T-helper 1 cell treated with Interleukin-12 subunit alpha and Interleukin-12 subunit beta and Interleukin-4 antibody, amounts not matched to agents 30 ng/mL and 1 ng/mL, for 36 hours (primary cell): ENCODE measurements around the gene NAPG. TPM values are rescaled to one million over a fixed set of nuclear protein-coding genes. Genes with fewer than 3 reads are reported as not detected.
"Not testable (repeated sequence)": the region's sequence is repeated elsewhere in the genome, so short reads cannot be mapped to it uniquely, and the experiment has no call there.

Source experiments
- intact Hi-C: fragments of 100-400 bp; cut with micrococcal nuclease; formaldehyde crosslinking; loops from one replicate; pipeline ENCODE4 v1.15.1; 2024
- total RNA-seq: library from RNA; stranded (reverse); gene quantifications from 2 replicates; pipeline ENCODE4 v1.2.3, GENCODE V29; 2022

NAPG gene
- total RNA-seq, 1 donor from 2014 or later = 37.1 TPM

DNA sequence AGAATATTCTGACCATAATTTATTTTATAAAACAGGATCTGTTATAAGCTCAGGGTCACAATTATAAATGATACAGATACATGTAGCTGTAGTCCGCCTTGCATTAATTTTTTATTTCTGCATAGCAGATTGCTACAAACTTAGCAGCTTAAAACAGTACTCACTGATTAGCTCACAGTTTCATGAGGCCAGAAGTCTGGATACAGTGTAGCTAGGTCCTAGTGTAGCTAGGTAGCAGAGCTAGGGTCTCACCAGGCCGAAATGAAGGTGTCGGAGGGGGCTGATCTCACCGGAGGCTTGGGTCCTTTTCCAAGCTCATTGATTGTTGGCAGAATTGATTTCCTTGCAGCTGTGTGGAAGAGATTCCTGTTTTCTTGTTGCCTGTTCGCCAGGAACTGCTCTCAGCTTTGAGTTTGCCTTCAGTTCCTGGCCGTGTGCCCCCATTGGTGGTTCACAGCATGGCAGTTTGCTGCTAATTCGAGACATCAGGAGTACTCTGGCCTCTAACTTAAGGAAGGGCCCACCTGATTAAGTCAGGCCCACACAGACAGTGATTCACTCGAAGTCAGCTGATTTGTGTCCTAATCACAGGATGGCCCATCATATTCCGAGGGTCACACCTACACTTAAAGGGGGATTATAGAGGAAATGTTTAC, 18.4 kb downstream of the NAPG start:
- intact Hi-C loops = no loop called here

DNA sequence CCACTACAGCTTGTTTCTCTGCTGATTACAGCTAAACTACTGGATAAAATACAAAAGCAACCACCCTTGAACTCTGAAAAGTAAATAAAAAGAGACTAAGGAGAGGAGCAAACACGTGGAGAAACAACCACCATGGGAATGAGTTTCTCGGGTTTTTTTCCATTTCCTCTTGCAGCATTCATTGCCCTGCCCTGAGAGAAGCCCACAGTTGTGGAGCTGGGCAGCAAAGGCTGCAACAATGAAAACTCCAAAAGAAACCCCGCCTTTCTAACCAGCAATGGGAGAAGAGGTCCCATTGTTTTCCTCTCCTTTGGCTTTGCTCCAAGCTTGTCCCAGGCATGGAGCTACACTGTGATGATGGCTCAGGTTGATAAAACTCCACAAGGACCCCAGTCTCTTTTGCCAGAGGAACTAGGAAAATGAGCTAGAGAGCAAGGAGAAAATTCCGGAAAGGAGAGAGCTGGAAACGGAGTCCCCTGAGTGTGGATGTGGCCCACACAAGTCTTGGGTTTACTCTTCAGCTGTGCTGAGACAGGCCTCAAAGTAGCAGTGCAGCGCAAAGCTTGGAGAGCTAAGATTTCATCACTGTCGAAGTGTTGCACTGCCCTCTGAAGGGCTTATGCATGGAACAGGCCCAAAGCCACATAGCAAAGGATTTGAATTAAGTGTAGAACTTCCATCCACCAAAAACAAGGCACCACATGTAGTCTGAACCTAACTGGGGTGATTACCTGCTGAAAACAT, 20.9 kb downstream of the NAPG start:
- intact Hi-C loops = no loop called here

DNA sequence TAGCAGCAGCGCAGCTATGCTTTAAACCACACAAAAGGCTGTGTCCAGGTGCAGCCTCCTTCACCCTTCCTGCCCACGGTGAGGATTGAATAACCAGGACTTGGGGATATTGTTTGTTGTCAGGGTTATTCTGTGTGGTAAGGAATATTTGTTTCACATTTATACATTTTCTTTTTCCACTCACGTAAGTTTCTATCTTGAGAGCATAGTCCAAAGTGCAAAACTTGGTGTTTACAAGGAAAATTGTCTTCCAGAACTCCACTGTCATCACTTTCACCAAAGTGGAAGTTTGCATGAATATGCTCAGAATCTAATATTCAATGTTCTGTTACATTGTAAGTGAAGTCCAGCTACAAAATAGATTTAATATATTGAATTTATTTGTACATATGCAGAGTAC, 26.4 kb downstream of the NAPG start:
- intact Hi-C loops = no loop called here

DNA sequence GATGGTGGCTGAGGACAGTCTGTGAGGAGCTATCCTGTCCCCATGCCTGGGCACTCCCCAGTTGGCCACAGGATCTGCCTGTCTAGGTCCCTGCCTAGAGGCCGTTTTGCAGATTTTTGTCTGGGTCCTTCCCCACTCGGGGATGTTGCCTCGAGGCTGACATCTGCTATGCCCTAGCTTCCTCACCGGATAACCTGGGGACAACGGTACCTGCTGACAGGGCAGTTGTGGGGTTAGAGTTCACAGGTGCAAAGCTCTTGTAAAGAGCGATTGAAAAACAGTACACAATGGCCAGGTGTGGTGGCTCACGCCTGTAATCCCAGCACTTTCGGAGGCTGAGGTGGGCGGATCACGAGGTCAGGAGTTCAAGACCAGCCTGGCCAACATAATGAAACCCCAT, 30.4 kb downstream of the NAPG start:
- intact Hi-C loops = not testable (repeated sequence)

DNA sequence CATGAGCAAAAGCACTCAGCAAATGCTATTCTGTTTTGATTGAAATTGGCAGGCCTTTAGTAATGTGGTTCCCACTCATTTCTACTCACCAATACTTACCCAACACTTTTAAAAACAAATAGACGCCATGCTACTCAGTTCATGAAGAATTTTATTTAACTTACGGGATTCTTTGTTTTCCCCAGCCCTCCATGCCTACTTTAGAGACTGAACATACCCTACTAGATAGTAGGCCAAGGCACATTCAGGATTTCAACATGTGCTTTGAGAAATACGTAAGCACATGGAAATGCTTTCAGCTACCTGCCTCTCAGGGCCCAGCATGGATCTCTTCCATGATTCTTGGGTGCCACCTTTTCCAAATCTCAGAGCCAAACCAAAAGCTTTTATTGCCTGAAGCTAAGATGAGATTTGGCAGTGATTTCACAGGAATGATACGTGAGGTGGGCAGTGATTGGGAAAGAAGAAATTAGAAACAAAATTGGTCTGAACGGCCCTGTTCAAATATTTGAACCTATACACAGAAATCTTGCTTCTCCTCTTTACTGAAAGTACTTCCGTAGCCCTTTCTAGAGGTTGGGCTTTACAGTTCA, 31.4 kb downstream of the NAPG start:
- intact Hi-C loops = no loop called here

DNA sequence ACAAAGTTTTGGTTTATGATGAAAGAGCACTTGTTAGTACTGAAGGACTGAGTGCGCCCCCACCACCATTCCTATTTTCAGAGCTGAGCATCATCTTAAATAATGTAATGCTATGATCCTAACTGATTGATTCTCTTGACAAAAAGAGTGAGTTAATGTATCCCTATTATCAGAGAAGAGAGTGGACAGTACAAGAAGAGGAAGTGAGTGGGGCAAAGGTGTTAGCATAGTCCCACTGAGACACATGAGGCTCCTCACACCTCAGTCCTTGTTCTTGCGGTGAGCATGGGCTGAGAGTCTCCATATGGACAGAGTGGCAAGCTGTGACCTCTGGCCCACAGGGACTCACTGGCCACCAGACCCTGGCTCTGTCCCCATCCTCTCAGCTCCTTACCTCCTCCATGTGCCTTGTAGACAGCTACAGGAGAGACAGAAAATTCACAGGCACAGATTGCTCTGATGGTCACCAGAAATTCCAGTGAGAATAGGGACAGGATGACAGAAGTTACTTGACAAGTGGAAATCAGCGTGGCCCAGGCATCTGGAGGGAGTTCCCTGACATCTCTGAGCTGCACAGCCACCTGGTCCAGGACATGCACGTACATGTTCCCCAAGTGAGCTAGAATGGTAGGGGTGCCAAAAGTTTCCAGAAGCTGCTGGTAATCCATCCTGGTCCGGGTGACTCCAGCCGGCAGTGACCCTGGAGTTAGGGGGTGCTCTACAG, 32.6 kb downstream of the NAPG start:
- intact Hi-C loops = no loop called here

DNA sequence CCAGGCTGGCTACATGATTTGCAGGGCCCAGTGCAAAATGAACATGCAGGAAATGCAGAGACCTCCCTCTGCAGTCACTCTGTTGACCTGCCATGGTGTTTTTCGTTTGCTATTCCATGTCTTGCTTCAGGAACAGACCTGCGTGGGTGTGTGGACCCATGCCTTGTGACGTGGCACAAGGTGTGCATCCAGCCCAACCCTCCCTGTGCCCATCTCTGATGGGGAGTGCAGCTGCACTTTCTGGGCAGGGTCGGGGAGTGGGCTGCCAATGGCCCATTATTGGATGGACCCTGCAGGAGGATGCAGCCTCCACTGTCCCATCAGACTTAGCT, 33.1 kb downstream of the NAPG start:
- intact Hi-C loops = no loop called here

DNA sequence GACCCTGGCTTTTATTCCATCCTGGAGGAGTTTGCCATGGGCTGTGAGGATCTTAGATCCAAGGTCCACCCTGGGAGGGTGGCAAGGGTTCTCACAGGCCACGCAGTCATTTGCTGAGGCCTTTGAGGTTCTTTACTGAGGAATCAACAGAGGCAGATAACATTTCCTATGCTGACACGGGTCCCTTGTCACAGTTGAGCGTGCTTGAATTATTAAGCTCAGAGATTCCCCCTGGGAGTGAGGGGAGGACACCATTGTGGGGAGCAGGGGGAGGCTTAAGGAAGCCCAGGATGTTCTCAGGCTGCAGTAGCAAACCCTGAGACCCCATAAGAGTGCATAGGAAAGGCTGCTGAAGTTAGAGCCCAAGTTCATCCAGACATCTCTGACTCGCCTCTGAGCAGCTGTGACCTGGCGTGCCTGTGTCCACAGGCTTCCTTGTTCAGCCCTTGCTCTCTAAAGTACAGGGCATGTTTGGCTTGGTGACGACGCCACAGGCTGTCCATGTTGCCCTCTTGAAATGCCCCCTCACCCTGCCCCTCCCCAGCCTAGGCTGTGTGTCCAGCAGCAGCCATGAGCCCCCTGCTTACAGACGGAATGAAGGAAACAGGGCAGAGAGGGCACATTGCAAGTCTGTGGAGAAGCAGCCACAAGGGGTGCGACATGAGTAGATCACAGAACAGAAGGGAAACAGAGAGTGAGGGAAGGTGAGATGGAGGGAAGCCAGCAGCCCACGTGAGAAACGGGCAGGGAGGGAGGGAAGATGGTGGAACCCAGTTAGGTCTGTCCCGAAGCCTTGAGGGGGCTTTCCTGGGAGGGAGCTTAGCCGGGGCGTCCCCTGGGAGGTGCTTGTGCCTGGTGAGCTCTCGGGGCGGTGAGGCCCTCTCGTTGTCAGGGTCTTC, 34.0 kb downstream of the NAPG start:
- intact Hi-C loops = loop anchor here (1.0 to 2.0 kb wide), 3 partner anchors 122 to 589 kb away; no protein-coding TSS in a partner anchor

DNA sequence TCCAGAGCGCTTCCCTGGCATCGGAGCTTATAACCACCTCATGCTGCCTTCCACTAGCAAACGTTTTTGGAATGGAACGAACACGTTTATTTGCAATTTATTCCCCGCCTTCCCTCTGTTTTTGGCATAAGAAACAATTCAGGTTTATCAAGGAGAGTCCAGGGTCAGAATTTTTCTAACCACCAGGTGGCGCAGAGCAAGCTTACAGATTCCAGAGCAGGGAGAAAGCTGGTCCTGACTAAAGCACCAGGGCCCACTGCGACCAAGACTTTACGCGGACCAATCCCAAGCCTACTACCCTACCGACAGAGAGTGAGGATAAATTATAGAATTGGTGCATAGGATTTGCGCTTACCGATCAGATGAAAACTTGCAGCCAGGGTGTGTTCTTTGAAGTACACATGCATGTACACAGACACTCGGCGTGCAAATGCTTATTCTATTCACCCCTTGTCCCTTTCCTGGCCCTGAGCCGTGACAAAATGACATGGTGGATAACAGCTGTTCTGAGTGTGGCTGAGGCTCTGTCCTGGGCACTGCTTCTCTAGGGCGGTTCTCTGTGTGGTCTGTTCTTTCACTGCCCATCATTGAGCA, 34.7 kb downstream of the NAPG start:
- intact Hi-C loops = loop anchor here (1.0 to 2.0 kb wide), 3 partner anchors 122 to 590 kb away; no protein-coding TSS in a partner anchor

DNA sequence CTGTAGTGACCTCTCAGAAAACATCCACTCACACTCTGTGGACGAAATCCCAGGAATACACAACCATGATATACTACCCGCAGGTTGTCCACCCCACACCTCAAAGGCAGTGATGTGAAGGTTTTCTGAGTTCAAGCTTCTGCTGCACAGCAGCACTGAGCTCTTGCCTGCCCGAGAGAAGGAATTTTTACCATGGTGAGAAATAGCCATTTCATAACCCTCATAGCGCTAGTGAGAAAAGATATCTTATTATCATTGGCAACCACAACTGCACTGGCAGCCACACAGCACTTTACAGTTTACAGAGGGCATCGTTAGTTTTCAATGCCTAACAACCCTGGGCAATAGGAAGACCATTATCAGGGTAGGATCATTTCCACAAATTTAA, 36.9 kb downstream of the NAPG start:
- intact Hi-C loops = no loop called here

DNA sequence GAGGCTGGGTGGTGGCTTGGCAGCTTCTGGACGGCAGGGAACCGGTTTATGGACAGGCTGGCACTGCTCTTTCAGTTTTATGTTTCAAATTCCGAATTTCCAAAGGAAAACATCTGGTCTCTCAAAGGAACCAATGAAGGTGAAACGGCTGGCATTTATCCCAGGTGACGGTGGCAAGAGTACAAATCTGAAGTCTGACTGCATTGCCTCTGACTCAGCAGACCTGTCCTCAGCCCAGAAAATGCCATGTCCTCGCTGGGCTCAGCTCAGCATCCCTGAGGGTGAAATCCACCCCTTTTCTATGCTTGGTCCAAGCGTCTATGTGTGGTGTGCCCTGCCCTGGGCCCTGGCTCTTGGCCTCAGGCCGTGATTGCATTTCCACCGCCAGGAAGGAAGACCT, 38.1 kb downstream of the NAPG start:
- intact Hi-C loops = no loop called here

DNA sequence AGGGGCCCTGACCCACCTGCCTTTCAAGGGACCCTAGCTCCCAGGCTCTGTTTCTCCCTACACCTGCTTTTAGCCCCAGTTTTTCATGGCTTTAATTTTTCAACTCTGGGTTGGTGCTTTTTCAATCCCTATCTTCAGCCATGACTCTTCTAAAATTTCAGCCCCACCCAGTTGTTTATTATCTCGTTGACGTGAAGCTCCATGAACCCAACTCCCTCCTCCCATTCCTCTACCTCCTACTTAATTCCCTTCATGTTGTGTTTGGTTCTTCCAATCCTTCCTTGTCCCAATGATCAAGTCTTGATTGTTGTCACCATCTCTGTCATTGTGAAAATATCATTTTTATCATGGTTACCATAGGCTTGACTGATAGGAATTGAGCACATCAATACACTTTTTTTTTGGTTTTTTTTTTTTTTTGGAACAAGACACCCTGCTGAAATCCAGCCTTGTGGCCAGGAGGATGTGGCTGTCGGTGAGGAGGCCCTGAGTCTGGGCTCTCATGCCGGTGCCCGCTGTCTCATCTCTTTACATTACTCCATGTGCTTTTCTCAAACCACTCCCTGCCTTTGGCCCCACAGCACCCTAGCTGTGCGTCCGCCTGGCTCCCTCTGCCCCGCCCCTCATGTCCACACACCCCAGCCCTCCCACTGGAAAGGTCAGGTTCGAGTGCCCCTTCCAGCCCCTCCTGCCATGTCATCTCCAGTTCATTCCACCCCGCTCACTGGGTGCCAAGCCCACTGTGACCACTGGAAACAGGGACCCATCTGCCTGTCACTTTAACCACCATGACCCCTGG, 39.3 kb downstream of the NAPG start:
- intact Hi-C loops = no loop called here

DNA sequence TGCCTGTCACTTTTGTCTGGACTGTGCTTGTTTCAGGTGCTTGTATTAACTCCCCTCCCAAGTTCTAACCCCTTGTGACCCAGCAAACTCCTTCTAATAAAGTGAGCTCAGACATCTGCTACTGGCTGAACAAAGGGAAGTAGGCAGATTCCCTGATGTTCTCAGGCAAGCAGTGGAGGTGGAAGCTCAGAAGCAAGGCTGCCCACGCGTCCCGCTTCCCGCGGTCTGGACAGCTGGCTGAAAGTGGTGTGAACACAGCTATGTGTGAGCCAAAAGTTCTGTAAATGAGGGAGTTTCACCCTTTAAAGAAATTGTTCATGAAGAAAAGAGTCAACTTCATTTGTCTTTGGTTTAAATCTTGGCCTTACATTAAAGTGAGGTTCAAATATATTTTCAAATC, 40.0 kb downstream of the NAPG start:
- intact Hi-C loops = no loop called here

DNA sequence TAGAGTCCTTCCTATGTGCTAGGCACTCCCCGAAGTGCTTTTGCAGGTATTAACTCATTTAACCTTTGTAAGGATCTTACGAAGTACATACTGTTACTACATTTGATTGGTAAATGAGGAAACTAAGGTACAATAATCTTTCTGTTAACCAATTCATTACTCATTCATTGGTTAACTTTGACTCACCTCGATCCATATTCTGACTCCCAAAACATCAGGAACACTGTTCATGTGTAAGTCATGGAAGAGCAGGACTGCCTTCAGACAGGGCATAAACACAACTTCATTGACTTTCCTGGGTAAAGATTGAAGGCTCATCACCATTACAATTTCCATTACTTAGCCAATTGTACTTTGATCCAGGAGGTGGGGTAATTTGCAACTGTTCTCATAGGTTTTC, 40.6 kb downstream of the NAPG start:
- intact Hi-C loops = no loop called here

DNA sequence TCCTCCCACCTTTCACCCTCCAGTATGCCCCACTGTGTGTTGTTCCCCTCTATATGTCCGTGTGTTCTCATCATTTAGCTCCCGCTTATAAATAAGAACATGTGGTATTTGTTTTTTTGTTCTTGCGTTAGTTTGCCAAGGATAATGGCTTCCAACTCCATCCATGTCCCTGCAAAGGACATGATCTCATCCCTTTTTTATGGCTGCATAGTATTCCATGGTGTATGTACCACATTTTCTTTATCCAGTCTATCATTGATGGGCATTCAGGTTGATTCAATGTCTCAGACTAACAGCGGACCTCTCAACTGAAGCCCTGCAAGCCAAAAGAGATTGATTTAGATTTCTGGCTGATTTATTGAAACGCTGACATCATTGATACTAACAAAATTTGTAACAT, 44.1 kb downstream of the NAPG start:
- intact Hi-C loops = not testable (repeated sequence)

DNA sequence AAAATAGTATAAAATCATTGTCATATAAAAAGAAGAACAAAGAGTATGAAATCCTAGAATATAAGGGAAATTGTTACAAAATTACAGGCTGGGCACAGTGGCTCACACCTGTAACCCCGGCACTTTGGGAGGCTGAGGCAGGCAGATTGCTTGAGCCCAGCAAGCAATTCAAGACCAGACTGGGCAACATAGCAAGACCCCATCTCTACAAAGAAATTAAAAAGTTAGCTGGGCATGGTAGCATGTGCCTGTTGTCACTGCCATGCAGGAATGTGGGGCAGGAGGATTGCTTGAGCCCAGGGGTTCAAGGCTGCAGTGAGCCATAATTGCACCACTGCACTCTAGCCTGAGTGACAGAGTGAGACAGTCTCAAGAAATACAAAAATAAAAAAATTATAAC, 44.8 kb downstream of the NAPG start:
- intact Hi-C loops = no loop called here

DNA sequence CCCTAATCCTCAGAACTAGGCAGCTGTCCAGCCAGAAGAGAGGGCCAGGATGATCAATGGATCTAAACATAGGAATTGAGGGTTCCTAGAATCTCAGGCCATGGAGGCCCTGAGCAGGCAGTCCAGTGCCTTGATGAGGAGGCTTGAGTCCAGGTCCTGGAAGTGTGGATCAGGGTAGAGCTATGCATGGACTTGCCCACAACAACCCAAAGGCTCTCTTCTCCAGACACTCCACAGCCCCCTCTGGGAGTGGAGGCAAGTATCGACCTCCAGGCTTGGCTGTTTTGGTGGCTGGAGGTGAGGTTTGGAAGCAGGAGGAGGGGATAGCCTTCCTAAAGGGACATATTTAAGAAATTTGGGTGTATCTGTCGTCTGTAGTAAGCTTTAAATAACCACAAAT, 45.7 kb downstream of the NAPG start:
- intact Hi-C loops = no loop called here

DNA sequence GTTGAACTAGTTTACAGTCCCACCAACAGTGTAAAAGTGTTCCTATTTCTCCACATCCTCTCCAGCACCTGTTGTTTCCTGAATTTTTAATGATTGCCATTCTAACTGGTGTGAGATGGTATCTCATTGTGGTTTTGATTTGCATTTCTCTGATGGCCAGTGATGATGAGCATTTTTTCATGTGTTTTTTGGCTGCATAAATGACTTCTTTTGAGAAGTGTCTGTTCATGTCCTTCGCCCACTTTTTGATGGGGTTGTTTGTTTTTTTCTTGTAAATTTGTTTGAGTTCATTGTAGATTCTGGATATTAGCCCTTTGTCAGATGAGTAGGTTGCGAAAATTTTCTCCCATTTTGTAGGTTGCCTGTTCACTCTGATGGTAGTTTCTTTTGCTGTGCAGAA, 47.4 kb downstream of the NAPG start:
- intact Hi-C loops = not testable (repeated sequence)

DNA sequence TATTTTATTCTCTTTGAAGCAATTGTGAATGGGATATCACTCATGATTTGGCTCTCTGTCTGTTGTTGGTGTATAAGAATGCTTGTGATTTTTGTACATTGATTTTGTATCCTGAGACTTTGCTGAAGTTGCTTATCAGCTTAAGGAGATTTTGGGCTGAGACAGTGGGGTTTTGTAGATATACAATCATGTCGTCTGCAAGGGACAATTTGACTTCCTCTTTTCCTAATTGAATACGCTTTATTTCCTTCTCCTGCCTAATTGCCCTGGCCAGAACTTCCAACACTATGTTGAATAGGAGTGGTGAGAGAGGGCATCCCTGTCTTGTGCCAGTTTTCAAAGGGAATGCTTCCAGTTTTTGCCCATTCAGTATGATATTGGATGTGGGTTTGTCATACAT, 48.6 kb downstream of the NAPG start:
- intact Hi-C loops = not testable (repeated sequence)
